Upper lobe of left lung (tissue), 4 donors: ENCODE measurements around the gene SP5.

ENCODE experiments used
- EP300 ChIP-seq, 4 donors: sonication (generic); formaldehyde crosslinking; IDR thresholded peaks; one replicate each; pipeline ENCODE4 v1.5.1; 2017; ENCODE audit warnings: antibody characterized with exemption in 4 of 4, control low read depth in 2 of 4
- POLR2A ChIP-seq, 4 donors: fragments of 450-650 bp; IDR thresholded peaks; one replicate each; pipeline ENCODE4 v1.5.1; 2016 to 2017; ENCODE audit warnings: antibody characterized with exemption in 4 of 4, mild to moderate bottlenecking in 2 of 4
- POLR2AphosphoS5 ChIP-seq, 2 donors: sonication (generic); formaldehyde crosslinking; IDR thresholded peaks; one replicate each; pipeline ENCODE4 v1.5.1; 2017; ENCODE audit warnings: antibody characterized with exemption in 2 of 2
- TF ChIP-seq, protein P1 (sequence below), 6 experiments: fragments of 450-650 bp in 4 of 6; fragments of 200-600 bp in 2 of 6; sonication (generic) in 2 of 6; IDR thresholded peaks; one replicate each; pipeline ENCODE4 v1.5.1; 2016 to 2019; ENCODE audit warnings: antibody characterized with exemption in 6 of 6

GRCh38 chr2:170747921-170748320 is 32.8 kb downstream of the SP5 start:
- TF ChIP-seq POLR2A (IDR thresholded peaks at IDR 0.05) (no peak), POLR2AphosphoS5 (IDR thresholded peaks at IDR 0.05) (no peak), EP300 (IDR thresholded peaks at IDR 0.05) (no peak)
- TF ChIP-seq, protein P1, sequence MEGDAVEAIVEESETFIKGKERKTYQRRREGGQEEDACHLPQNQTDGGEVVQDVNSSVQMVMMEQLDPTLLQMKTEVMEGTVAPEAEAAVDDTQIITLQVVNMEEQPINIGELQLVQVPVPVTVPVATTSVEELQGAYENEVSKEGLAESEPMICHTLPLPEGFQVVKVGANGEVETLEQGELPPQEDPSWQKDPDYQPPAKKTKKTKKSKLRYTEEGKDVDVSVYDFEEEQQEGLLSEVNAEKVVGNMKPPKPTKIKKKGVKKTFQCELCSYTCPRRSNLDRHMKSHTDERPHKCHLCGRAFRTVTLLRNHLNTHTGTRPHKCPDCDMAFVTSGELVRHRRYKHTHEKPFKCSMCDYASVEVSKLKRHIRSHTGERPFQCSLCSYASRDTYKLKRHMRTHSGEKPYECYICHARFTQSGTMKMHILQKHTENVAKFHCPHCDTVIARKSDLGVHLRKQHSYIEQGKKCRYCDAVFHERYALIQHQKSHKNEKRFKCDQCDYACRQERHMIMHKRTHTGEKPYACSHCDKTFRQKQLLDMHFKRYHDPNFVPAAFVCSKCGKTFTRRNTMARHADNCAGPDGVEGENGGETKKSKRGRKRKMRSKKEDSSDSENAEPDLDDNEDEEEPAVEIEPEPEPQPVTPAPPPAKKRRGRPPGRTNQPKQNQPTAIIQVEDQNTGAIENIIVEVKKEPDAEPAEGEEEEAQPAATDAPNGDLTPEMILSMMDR (IDR thresholded peaks at IDR 0.05), result no peak
